HCEC 1CT (cell line): ENCODE measurements around the gene RAD51D.
"Not testable (repeated sequence)": the region's sequence is repeated elsewhere in the genome, so short reads cannot be mapped to it uniquely, and the experiment has no call there.

Experiments
- DNase-seq: peaks from one replicate; pipeline ENCODE4 v3.0.0-alpha.2; 2017

RAD51D gene

DNA sequence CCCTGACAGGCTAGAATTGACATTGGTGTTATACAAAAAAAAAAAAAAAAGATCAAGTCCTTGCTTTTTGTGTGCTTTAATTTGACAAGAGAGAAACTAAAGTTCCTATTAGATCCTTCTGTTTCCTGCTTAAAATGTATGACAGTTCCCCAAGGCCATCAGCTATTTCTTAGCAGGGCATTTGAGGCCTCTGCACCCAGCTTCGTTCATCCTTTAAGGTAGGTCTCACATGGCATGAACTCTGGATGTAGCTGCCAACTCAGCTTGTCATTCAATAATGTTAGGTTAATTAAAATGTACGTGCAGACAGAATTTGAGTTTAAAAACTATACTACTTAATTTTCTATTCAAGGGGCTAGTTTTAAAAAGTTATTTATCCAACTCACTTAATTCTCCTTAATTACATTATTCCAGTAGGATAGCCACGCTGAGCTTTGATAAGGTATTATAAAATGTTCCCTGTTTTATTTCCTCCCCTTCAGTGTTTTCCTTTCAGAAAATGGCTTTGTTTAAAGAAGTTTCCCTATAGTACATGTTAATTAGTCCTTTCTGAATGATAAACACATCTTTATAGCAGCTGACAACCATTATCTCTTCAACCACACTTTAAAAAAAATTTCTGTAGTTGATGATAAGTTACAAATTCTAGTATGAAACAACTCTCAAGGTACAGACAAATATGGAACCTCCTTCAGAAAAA lies 55.0 kb downstream of the RAD51D start:
- DNase-seq: no peak

DNA sequence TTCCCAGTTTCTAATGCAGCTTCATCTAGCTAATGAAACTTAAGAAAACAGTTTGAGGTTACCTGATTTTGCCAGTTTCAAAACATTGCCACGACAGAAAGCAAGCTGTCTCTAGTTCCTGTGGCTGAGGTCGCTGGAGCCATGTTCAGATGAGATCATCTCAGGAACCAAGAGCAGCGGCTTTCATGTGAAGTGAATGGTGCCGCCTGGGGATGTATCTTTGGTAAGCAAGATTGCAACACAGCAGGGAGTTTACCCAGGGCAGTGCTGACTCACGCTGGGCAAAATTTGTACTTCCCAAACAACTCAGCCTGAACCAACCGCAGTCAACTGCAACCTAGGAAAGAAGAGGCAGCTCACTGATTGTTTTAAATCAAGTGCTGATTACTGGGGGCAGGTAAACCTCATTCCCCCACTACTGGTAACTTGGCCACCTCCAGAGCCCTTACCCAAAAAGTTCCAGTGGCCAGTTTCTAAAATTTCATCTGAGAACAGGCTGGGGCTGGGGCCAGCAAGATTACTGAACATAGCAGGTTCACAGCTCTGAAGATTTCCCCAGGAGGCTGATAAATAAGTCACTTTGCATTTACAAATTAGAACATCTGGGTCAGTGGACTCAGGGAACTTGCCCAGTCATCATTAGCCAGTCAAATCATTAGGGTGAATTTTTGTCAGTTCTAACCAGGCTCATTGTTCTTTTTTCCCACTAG lies 56.0 kb downstream of the RAD51D start, which contains the start of gene RFFL:
TSS of gene RFFL (minus strand) at position 194 of the 710 bp plus-strand sequence. CDS start 37,154 bp downstream, outside the sequence.
- peak; percentile 98 for DNase-seq

DNA sequence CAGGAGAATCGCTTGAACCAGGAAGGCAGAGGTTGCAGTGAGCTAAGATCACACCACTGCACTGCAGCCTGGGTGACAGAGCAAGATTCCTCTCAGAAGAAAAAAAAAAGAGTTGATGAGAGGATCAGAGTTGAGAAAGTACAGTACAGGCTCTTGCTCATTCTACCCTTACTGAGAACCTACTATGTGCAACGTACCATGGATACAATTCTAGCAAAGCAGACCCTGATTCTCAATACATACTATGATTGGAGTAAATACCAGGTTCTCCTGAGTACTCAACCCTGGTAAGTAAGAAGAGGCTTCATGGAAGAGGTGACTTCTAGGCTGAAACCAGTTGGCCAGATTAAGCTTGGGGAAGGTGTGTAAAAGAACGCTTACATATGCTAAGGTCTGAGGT lies 57.4 kb downstream of the RAD51D start:
- DNase-seq: no peak

DNA sequence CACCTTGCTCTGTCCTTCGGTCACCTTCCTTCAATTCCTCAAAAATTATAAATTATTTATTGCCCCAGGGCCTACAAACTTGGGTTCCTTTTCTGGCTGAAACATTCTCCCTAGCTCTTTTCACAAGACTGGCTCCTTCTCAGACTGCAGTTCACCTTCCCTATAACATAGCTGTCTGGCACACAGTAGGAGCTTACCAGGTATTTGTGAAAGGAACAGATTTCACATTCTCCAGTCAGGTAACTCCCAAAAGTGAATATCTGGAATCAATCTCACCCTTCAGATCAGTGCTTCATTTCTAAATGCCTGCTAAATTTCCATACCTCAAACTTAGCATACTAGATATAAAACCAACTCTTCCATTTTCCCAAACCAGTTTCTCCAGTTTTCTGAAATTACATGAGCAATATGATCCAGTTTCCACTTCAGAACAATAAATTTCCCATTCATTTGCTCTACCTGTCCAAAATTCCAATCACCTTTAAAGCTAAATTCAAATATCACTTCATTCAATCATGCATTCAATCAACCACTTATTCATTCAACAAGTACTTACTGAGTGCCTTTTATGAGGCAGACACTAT lies 62.2 kb downstream of the RAD51D start:
- DNase-seq: no peak

DNA sequence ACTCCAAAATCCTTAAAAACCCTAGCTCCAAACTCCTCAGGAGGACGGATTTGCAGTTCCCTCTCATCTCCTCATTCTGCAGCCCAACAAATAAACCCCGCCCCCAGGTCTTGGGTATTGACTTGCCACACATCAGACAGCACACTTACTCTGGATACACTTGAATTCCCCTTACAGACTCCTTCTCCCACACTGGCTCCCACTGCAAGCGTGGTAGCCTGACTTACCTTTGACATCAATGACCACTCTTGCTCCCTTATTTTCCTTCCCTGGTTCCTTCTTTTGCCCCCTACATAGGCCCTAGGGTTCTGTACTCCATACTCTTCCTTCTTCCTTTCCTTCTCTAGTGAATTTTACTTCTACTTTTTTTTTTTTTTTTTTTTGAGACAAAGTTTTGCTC lies 63.6 kb downstream of the RAD51D start:
- DNase-seq: no peak

DNA sequence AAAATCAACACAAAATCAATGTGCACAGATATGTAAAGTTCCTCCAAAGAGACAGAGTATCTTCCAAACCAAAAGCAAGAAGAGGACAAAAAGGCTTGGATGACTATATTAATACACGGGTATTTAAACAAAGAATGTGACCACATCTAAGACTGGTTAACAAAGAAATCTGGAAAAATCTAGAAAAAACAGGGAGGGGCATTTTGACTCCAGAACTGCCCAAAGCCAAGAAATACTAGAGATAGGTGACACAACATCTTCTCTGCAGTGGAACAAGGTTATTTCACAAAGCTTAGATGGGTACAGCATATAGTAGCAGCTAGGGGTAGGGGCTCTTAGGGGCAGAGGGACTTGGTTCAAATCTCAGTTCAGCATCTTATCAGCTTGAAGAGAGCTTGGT lies 66.5 kb downstream of the RAD51D start:
- no peak for DNase-seq

DNA sequence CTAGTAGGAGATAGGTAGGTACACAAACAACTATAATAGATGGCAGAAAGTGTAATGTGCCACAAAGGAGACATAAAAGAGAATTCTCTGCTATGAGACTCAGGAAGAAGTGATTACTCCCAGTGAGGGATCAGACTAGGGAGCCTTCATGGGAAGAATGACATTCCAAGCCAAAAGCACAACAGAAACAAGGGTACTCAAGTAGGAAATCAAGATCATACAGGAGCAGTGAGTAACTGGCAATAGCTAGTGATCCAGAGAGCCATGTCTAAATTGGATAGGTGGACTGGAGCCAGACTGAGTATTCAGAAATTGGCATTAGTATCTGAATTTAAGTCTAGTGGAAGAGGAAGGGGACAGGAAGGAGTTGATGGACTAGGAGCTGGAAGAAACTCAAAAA lies 66.9 kb downstream of the RAD51D start:
- DNase-seq: no peak

DNA sequence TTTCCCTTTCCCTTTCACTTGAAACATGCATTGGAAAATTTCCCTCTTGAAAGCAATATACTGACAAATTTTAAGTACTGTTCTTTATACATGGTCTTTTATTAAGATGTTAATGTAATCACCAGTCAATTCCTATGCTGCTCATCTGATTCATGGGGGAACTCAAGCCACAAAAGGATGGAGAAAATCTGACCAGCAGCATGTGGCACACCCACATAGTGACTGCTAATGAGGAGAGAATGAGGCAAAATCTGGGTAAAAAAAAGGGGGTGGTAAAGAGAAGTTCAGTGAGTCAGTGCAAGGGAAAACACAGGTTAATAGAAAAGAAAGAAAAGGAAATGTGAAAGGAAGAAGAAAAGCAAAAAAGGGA lies 67.4 kb downstream of the RAD51D start:
- DNase-seq: peak; percentile 17

DNA sequence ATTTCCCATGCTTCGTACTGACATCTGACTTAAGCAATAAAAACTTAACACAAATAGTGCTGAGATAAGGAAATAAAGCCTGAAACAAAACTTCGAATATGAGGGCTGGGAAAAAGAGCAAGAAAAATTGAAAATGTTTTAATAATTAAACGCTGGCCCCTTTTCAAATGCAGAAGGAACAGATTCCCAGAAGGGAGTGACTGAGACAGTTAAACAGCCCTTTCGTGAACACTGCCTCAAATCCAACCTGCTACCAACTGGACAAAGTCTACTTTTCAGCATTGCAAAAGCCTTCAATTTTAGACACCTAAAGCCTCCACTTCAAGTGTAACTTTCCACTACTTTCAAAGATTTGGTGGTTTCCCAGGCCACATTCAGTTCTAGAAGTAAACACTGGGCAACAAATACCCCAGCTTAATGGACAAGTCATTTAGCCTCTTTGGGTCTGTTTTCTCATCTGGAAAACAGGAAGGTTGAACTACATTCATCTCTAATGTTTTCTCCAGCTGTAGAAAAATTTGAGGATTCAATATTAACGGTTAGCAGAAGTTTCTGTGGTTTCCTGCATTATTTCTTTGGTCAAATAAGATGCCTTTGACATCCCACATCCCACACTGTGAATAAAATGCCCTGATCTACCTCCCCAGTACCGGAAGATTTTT lies 68.0 kb downstream of the RAD51D start:
- no peak for DNase-seq

DNA sequence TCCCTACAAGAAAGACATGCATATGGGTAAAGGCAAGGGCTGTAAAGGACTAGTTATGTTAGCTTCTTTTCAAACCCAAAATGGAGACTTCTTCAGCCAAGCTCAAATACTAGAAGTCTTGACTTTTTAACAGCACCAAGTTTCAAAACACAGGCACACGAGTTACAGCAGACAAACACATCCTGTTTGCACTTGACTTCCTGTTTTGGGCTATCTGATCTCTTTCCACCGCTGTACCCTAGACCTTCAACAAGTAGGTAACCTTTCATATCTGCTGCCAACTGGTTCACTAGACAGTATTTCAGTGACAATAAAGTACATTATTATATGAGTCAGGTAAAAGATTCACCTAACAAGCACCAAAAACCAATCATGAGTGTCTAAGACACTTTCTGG lies 68.5 kb downstream of the RAD51D start:
- no peak for DNase-seq

DNA sequence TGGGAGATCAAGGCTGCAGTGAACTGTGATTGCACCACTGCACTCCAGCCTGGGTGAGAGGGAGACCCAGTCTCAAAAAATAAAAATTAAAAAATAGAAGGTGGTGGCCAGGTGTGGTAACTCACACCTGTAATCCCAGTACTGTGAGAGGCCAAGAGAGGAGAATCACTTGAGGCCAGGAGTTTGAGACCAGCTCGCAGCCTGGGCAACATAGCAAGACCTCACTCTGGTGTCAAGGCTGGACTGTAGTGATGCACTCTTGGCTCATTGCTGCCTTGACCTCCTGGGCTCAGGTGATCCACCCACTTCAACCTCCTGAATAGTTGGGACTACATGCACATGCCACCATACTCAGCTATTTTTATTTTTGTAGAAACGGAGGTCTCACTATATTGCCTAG lies 69.5 kb downstream of the RAD51D start:
- no peak for DNase-seq

DNA sequence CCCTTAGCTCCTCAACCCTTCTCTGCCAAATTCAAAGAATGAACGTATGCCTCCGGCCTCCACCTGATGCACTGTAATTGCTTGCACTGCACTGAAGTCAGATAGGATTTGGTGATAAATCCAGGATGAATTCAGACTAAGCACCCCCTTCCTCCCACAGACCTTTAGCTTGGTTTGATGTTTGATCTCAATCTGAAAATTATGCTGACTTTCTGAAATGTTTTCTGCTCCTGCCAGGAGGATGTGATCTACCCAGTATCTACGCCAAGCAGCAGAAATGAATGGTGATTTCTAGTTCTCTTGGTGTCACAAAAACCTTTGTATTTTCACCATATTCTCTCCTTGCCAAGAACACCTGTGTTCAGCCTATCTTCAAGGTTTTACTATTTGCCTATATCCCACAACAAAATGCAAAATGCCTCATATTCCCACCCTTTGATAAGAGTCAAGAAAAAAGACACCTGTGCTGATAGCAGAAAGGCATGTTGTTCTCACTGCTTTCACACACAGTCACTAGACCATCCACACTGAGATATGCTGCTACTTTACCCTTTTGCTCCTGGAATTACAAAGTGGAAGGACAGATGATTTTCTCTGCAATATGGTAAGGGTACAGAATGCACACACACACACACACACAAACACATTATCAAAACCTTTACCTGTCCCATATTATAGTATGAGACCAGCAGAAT lies 70.8 kb downstream of the RAD51D start:
- DNase-seq: no peak

DNA sequence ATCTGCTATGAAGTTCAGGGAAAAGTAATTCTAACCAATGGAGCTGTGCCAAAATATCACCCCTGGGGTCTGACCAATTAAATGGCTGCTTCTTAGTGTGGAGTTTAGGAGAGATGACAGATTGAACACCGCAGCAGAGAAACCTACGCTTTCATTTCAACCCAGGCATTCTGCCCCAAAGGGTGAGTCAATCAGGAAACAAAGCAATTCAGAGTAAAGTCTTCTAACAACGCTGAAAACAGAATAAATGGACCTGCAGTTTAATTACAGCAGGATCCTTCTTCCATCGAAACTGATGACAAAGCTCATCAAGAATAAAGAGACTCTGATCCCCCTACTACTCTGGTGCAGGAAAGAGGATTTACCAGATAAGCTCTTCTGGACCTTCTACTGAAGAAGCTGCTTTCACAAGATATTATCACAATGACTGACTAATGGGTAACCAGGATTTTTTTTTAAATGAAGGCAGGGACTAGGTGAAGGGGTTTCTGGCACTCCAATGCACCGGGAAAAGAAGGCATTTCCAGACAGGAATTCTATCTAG lies 72.8 kb downstream of the RAD51D start:
- DNase-seq: no peak

DNA sequence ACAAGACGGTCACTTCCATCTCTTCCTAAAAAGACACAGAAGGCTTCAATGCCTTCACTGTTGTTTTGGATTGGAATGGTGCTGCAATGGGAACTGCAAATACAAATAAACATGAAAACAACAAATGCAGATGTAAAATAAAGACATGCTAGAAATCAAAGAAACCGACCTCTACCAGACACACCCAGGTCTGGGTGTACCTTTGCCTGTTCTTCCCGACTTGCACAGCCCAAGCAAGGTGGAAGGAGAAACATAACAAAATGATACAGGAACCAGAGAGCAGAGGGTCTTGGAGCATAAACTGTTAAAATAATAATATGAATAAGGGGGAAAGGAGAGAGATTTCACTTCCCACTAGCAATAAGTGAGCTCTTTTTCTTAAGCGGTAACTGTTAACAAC lies 73.4 kb downstream of the RAD51D start:
- DNase-seq: no peak

DNA sequence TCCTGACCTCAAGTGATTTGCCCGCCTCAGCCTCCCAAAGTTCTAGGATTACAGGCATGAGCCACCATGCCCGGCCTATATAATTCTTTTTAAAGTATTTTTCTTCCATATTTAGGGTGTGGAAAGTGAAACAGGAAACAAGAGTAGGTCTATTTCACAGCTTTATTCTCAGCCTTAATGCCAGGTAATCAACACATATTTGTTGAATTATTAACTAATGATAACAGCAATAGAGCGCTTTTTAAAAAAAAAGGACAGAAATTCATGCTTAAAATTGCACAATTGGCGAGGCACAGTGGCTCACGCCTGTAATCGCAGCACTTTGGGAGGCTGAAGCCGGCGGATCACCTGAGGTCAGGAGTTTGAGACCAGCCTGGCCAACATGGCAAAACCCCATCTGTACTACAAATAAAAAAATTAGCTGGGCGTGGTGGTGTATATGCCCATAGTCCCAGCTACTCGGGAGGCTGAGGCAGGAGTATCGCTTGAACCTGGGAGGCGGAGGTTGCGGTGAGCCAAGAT lies 74.1 kb downstream of the RAD51D start:
- DNase-seq: not testable (repeated sequence)

DNA sequence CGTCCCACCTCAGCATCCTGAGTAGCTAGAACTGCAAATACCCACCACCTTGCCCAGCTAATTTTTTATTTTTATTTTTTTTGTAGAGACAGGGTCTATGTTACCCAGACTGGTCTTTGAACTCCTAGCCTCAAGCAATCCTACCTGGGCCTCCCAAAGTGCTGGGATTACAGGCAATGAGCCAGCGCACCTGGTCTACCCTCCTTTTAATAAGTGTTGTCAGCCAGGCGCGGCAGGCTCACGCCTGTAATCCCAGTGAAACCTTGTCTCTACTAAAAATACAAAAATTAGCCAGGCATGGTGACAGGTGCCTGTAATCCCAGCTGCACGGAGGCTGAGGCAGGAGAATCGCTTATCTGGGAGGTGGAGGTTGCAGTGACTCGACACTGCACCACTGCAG lies 75.5 kb downstream of the RAD51D start:
- no peak for DNase-seq
